H9 (cell line): ENCODE results near the gene DIP2C. TPM values are rescaled to one million over a fixed set of nuclear protein-coding genes. Genes with fewer than 3 reads are reported as not detected.

ENCODE experiments used
- DNase-seq: peaks from one replicate; pipeline ENCODE4 v3.0.0-alpha.2; 2017
- H2AFZ ChIP-seq: one replicate; pipeline ENCODE4 v1.6.1; 2013; ENCODE audit warnings: mild to moderate bottlenecking, low read length, control low read depth, moderate library complexity
- H2AK5ac ChIP-seq: 2 replicates; pipeline ENCODE4 v1.6.1; 2013; ENCODE audit warnings: low read length, control low read depth, mixed read lengths; ENCODE audit not compliant: insufficient read length
- H2BK120ac ChIP-seq: one replicate; pipeline ENCODE4 v1.6.1; 2013; ENCODE audit warnings: low read depth, mild to moderate bottlenecking, low read length, control low read depth, inconsistent platforms; ENCODE audit not compliant: poor library complexity, severe bottlenecking
- H2BK12ac ChIP-seq: 2 replicates; pipeline ENCODE4 v1.6.1; 2013; ENCODE audit warnings: low read length, control low read depth, mixed read lengths, low read depth; ENCODE audit not compliant: insufficient read length
- H2BK15ac ChIP-seq: 2 replicates; pipeline ENCODE4 v1.6.1; 2013; ENCODE audit warnings: low read depth, low read length, control low read depth
- H2BK20ac ChIP-seq: one replicate; pipeline ENCODE4 v1.6.1; 2013; ENCODE audit warnings: low read depth, mild to moderate bottlenecking, low read length, control low read depth, inconsistent platforms; ENCODE audit not compliant: poor library complexity, severe bottlenecking
- H2BK5ac ChIP-seq: 2 replicates; pipeline ENCODE4 v1.6.1; 2013; ENCODE audit warnings: low read length, control low read depth, mixed read lengths; ENCODE audit not compliant: insufficient read length
- H3K14ac ChIP-seq: 2 replicates; pipeline ENCODE4 v1.6.1; 2013; ENCODE audit warnings: low read length, control low read depth; ENCODE audit not compliant: insufficient read depth
- H3K18ac ChIP-seq: 2 replicates; pipeline ENCODE4 v1.6.1; 2013; ENCODE audit warnings: low read depth, mild to moderate bottlenecking, mixed read lengths, low read length, control low read depth; ENCODE audit not compliant: insufficient read length
- H3K23ac ChIP-seq: 2 replicates; pipeline ENCODE4 v1.6.1; 2013; ENCODE audit warnings: low read length, control low read depth, mixed read lengths, low read depth; ENCODE audit not compliant: insufficient read length
- H3K23me2 ChIP-seq: 2 replicates; pipeline ENCODE4 v1.6.1; 2013; ENCODE audit warnings: low read depth, mild to moderate bottlenecking, mixed read lengths, low read length, control low read depth; ENCODE audit not compliant: insufficient read length, poor library complexity, severe bottlenecking
- H3K27ac ChIP-seq: 2 replicates; pipeline ENCODE4 v1.5.1; 2013; ENCODE audit warnings: low read length, control low read depth, mixed read lengths, low read depth; ENCODE audit not compliant: insufficient read length
- H3K27me3 ChIP-seq: 2 replicates; pipeline ENCODE4 v1.6.1; 2013; ENCODE audit warnings: low read length, control low read depth, inconsistent platforms; ENCODE audit not compliant: insufficient read depth
- H3K4ac ChIP-seq: 2 replicates; pipeline ENCODE4 v1.6.1; 2013; ENCODE audit warnings: low read depth, mild to moderate bottlenecking, control low read depth, inconsistent platforms, low read length, moderate library complexity
- H3K4me1 ChIP-seq: 2 replicates; pipeline ENCODE4 v1.6.1; 2013; ENCODE audit warnings: low read length, control low read depth, inconsistent platforms; ENCODE audit not compliant: insufficient read depth
- H3K4me2 ChIP-seq: 2 replicates; pipeline ENCODE4 v1.6.1; 2013; ENCODE audit warnings: low read length, control low read depth, mixed read lengths; ENCODE audit not compliant: insufficient read length, insufficient read depth
- H3K56ac ChIP-seq: 2 replicates; pipeline ENCODE4 v1.6.1; 2013; ENCODE audit warnings: low read depth, mild to moderate bottlenecking, mixed read lengths, low read length, control low read depth; ENCODE audit not compliant: insufficient read length
- H3K79me1 ChIP-seq: 2 replicates; pipeline ENCODE4 v1.6.1; 2013; ENCODE audit warnings: low read depth, mild to moderate bottlenecking, moderate library complexity, low read length, control low read depth, inconsistent platforms; ENCODE audit not compliant: insufficient read depth, poor library complexity, severe bottlenecking
- H3K79me2 ChIP-seq: 2 replicates; pipeline ENCODE4 v1.6.1; 2013; ENCODE audit warnings: low read length, control low read depth, inconsistent platforms; ENCODE audit not compliant: insufficient read depth
- H3K9ac ChIP-seq: 2 replicates; pipeline ENCODE4 v1.6.1; 2013; ENCODE audit warnings: low read length, control low read depth, mixed read lengths; ENCODE audit not compliant: insufficient read length; ENCODE audit errors: extremely low read depth
- H3K9me3 ChIP-seq: one replicate; pipeline ENCODE4 v1.6.1; 2013; ENCODE audit warnings: low read depth, low read length, inconsistent platforms; ENCODE audit not compliant: control insufficient read depth
- H3T11ph ChIP-seq: one replicate; pipeline ENCODE4 v1.6.1; 2013; ENCODE audit warnings: mild to moderate bottlenecking, low read length, control low read depth, inconsistent platforms
- H4K20me1 ChIP-seq: one replicate; pipeline ENCODE4 v1.6.1; 2013; ENCODE audit not compliant: control insufficient read depth, insufficient read length, insufficient read depth
- H4K5ac ChIP-seq: 2 replicates; pipeline ENCODE4 v1.6.1; 2013; ENCODE audit warnings: low read depth, mild to moderate bottlenecking, mixed read lengths, low read length, control low read depth; ENCODE audit not compliant: insufficient read length
- H4K8ac ChIP-seq: replicated peaks from 2 replicates; pipeline ENCODE4 v1.6.1; 2013; ENCODE audit warnings: low read length, control low read depth, mixed read lengths, low read depth; ENCODE audit not compliant: insufficient read length
- H4K91ac ChIP-seq: 2 replicates; pipeline ENCODE4 v1.6.1; 2013; ENCODE audit warnings: low read depth, mild to moderate bottlenecking, moderate library complexity, mixed read lengths, low read length, control low read depth; ENCODE audit not compliant: insufficient read length
- H3K27ac Mint-ChIP-seq, 3 experiments: 2 replicates in 2 of 3; 3 replicates in 1 of 3; pipeline ENCODE4 v1.8.0; 2020 to 2021; ENCODE audit warnings: mixed read lengths in 3 of 3, mild to moderate bottlenecking in 1 of 3, moderate library complexity in 1 of 3
- H3K27me3 Mint-ChIP-seq: 2 replicates; pipeline ENCODE4 v1.8.0; 2021; ENCODE audit warnings: low read depth, mild to moderate bottlenecking, moderate library complexity, mixed read lengths
- H3K36me3 Mint-ChIP-seq, 3 experiments: 2 replicates in 2 of 3; 3 replicates in 1 of 3; pipeline ENCODE4 v1.8.0; 2020 to 2021; ENCODE audit warnings: low read depth in 3 of 3, mixed read lengths in 3 of 3; ENCODE audit not compliant: insufficient read depth in 1 of 3
- H3K4me1 Mint-ChIP-seq, 2 experiments: 2 replicates each; pipeline ENCODE4 v1.8.0; 2020; ENCODE audit warnings: mixed read lengths in 2 of 2
- H3K4me3 Mint-ChIP-seq, 2 experiments: 2 replicates in 1 of 2; 3 replicates in 1 of 2; pipeline ENCODE4 v1.8.0; 2020 to 2021; ENCODE audit warnings: mild to moderate bottlenecking in 2 of 2, mixed read lengths in 2 of 2, moderate library complexity in 1 of 2
- H3K9me3 Mint-ChIP-seq, 2 experiments: 2 replicates in 1 of 2; 3 replicates in 1 of 2; pipeline ENCODE4 v1.8.0; 2020; ENCODE audit warnings: mild to moderate bottlenecking in 2 of 2, mixed read lengths in 2 of 2, moderate library complexity in 1 of 2
- WGBS: extraction: QIAGEN DNeasy Blood & Tissue Kit; methylation state at CpG from one replicate; pipeline ENCODE4 v1.1.7; 2013; ENCODE audit warnings: missing lambda C conversion rate, low lambda C conversion rate, mixed read lengths; ENCODE audit not compliant: insufficient read length; ENCODE audit errors: extremely low coverage; 5-methylcytosine and 5-hydroxymethylcytosine counted together
- total RNA-seq: library from RNA; stranded (reverse); gene quantifications from 2 replicates; pipeline ENCODE4 v1.2.1, GENCODE V29; 2021
- TF ChIP-seq, protein P1 (sequence below): fragments of 200-600 bp; sonication (generic); conservative IDR thresholded peaks from 3 replicates; pipeline ENCODE4 v1.8.0; 2021; ENCODE audit warnings: antibody characterized with exemption, mild to moderate bottlenecking

The DIP2C gene
- total RNA-seq, 1 experiment from 2014 or later, result 7.9 TPM

DNA sequence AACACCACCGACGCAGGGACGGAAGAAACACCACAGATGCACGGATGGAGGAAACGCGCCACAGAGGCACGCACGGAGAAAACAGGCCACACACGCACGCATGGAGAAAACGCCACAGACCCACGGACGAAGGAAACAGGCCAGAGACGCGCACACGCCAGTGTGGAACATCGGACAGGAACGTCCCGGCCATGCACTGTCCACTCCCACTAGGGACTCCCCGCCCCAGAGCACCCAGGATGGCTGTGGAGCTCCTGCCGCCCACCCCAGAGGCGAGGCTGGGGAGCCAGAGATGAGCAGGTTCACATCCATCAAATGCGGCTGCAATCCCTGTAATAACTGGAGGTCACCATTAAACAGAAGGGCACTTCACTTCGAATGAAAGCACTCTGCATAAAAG lies 17.3 kb downstream of the DIP2C start:
- Histone ChIP-seq H3K79me1 (peaks cover 4% of the 10 kb centered on the region), H2BK120ac (no peak overlapping the region), H4K8ac (no peak overlapping the region), H3K79me2 (peaks cover 11% of the 10 kb centered on the region; the same call in 1 of the 2 replicates), H4K20me1 (peaks cover 2% of the 10 kb centered on the region), H3K4me1 (peaks cover 4% of the 10 kb centered on the region; the same call in 1 of the 2 replicates), H4K5ac (no peak overlapping the region), H2BK15ac (no peak overlapping the region), H3T11ph (no peak overlapping the region), H3K27ac (no peak overlapping the region), H3K4ac (no peak overlapping the region), H3K23me2 (no peaks in the 10 kb centered on the region), H3K56ac (no peak overlapping the region), H2BK20ac (no peak overlapping the region), H3K9me3 (no peaks in the 10 kb centered on the region), H3K14ac (no peak overlapping the region; the same call in 1 of the 2 replicates), H3K23ac (no peak overlapping the region), H3K18ac (no peak overlapping the region), H3K4me2 (no peak overlapping the region), H2AK5ac (no peak overlapping the region), H3K9ac (no peak overlapping the region), H3K27me3 (no peaks in the 10 kb centered on the region), H2BK12ac (no peak overlapping the region), H2AFZ (no peak overlapping the region), H4K91ac (no peak overlapping the region), H2BK5ac (no peak overlapping the region)
- Mint-ChIP-seq H3K27me3 (no peaks in the 10 kb centered on the region), H3K4me3 (no peak overlapping the region), H3K36me3 (peaks cover 0 to 3% (median 0%) of the 10 kb centered on the region in 3 experiments; a peak in 3 of 7 replicates), H3K9me3 (peaks cover 7% of the 10 kb centered on the region in 2 experiments; a peak in 3 of 5 replicates), H3K4me1 (peaks cover 4% of the 10 kb centered on the region in 2 experiments; a peak in 2 of 4 replicates), H3K27ac (peak overlapping the region in 1 of 3 experiments; percentile 44; a peak in 1 of 7 replicates)
- DNase-seq, result no peak
- TF ChIP-seq, protein P1, sequence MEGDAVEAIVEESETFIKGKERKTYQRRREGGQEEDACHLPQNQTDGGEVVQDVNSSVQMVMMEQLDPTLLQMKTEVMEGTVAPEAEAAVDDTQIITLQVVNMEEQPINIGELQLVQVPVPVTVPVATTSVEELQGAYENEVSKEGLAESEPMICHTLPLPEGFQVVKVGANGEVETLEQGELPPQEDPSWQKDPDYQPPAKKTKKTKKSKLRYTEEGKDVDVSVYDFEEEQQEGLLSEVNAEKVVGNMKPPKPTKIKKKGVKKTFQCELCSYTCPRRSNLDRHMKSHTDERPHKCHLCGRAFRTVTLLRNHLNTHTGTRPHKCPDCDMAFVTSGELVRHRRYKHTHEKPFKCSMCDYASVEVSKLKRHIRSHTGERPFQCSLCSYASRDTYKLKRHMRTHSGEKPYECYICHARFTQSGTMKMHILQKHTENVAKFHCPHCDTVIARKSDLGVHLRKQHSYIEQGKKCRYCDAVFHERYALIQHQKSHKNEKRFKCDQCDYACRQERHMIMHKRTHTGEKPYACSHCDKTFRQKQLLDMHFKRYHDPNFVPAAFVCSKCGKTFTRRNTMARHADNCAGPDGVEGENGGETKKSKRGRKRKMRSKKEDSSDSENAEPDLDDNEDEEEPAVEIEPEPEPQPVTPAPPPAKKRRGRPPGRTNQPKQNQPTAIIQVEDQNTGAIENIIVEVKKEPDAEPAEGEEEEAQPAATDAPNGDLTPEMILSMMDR, result no peak
- WGBS, result no CpG with 5 or more reads among the region's 24 CpGs
